ENCODE measurements around the gene PLA2G4D. TPM values are rescaled to one million over a fixed set of nuclear protein-coding genes. Genes with fewer than 3 reads are reported as not detected.

Gene PLA2G4D
- total RNA-seq, 1 donor from 2014 or later: not detected

DNA sequence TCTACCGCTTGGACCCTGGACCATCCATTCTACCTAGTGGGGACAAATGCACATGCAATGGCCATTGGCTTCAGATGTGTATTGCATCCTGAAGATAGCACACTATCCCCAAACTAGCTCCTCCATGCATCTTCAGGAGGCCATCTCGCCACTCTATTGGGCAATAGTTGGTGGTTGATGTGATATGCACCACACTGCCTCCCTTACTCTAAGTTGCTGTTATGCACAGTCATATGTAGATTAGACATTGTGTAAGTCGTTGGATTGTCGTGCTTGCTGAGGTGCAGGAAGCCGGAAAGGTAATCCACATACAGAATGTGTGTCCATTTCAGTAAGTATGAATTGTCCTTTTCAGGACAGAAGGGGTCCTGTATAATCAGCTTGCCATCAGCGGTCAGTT, 26.7 kb upstream of the PLA2G4D start:
- TF ChIP-seq, protein P1, sequence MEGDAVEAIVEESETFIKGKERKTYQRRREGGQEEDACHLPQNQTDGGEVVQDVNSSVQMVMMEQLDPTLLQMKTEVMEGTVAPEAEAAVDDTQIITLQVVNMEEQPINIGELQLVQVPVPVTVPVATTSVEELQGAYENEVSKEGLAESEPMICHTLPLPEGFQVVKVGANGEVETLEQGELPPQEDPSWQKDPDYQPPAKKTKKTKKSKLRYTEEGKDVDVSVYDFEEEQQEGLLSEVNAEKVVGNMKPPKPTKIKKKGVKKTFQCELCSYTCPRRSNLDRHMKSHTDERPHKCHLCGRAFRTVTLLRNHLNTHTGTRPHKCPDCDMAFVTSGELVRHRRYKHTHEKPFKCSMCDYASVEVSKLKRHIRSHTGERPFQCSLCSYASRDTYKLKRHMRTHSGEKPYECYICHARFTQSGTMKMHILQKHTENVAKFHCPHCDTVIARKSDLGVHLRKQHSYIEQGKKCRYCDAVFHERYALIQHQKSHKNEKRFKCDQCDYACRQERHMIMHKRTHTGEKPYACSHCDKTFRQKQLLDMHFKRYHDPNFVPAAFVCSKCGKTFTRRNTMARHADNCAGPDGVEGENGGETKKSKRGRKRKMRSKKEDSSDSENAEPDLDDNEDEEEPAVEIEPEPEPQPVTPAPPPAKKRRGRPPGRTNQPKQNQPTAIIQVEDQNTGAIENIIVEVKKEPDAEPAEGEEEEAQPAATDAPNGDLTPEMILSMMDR (IDR thresholded peaks at IDR 0.05; ENCODE audit: partially characterized antibody, unreplicated experiment): no peak
- peaks cover 8% of the 10 kb centered on the region for H3K4me1 Mint-ChIP-seq (ENCODE audit: low read depth, unreplicated experiment)
- no peak for DNase-seq
- no peak overlapping the region for H3K27ac Mint-ChIP-seq (ENCODE audit: unreplicated experiment)
- H3K4me3 Mint-ChIP-seq (ENCODE audit: unreplicated experiment): no peak overlapping the region
- peaks cover 3% of the 10 kb centered on the region for H3K9me3 Mint-ChIP-seq (ENCODE audit: unreplicated experiment)
- H3K27me3 Mint-ChIP-seq (ENCODE audit: unreplicated experiment): no peaks in the 10 kb centered on the region
- no peaks in the 10 kb centered on the region for H3K36me3 Mint-ChIP-seq (ENCODE audit: unreplicated experiment)

DNA sequence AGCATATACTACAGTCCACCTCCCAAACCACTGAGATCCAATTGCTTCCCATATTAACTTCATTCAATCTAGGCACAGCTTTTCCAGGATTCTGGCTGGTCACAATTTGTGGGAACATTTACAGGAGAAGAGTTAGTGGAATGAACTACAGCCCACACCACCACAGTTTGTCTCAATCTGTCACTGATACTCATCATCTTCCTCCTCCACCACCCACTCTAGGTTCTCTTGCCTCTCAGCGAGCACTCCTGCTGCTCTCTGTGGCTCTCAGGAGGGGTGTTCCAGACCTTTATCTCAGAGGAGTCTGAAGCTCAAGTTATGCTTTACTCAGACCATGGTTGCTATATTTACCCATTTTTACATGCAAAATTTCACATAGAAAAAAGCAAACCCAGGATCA, 25.9 kb upstream of the PLA2G4D start:
- no peak overlapping the region for H3K27ac Mint-ChIP-seq (ENCODE audit: unreplicated experiment)
- peaks cover 8% of the 10 kb centered on the region for H3K4me1 Mint-ChIP-seq (ENCODE audit: low read depth, unreplicated experiment)
- H3K9me3 Mint-ChIP-seq (ENCODE audit: unreplicated experiment): peaks cover 3% of the 10 kb centered on the region
- TF ChIP-seq, protein P1 (IDR thresholded peaks at IDR 0.05; ENCODE audit: partially characterized antibody, unreplicated experiment): no peak
- no peaks in the 10 kb centered on the region for H3K27me3 Mint-ChIP-seq (ENCODE audit: unreplicated experiment)
- H3K4me3 Mint-ChIP-seq (ENCODE audit: unreplicated experiment): no peak overlapping the region
- no peaks in the 10 kb centered on the region for H3K36me3 Mint-ChIP-seq (ENCODE audit: unreplicated experiment)
- DNase-seq: no peak

DNA sequence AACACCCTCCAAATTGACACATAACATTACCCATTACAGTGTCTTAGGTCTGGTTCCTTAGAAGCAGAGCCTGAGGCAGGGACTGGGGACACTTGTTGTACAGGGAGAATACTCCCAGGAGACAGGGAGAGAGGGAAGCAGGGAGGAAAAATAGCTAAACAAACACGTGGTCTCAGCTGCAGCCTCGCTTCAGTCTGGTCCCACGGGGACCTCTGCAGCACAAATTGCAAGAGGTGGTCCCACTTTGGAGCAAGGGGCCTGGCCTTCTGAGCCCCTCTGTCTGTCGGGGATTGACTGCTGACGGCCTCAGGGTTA, 25.0 kb upstream of the PLA2G4D start:
- H3K4me3 Mint-ChIP-seq (ENCODE audit: unreplicated experiment): no peak overlapping the region
- peaks cover 3% of the 10 kb centered on the region for H3K9me3 Mint-ChIP-seq (ENCODE audit: unreplicated experiment)
- TF ChIP-seq, protein P1 (IDR thresholded peaks at IDR 0.05; ENCODE audit: partially characterized antibody, unreplicated experiment): no peak
- H3K4me1 Mint-ChIP-seq (ENCODE audit: low read depth, unreplicated experiment): peaks cover 8% of the 10 kb centered on the region
- no peaks in the 10 kb centered on the region for H3K27me3 Mint-ChIP-seq (ENCODE audit: unreplicated experiment)
- no peaks in the 10 kb centered on the region for H3K36me3 Mint-ChIP-seq (ENCODE audit: unreplicated experiment)
- DNase-seq: no peak
- H3K27ac Mint-ChIP-seq (ENCODE audit: unreplicated experiment): no peak overlapping the region

DNA sequence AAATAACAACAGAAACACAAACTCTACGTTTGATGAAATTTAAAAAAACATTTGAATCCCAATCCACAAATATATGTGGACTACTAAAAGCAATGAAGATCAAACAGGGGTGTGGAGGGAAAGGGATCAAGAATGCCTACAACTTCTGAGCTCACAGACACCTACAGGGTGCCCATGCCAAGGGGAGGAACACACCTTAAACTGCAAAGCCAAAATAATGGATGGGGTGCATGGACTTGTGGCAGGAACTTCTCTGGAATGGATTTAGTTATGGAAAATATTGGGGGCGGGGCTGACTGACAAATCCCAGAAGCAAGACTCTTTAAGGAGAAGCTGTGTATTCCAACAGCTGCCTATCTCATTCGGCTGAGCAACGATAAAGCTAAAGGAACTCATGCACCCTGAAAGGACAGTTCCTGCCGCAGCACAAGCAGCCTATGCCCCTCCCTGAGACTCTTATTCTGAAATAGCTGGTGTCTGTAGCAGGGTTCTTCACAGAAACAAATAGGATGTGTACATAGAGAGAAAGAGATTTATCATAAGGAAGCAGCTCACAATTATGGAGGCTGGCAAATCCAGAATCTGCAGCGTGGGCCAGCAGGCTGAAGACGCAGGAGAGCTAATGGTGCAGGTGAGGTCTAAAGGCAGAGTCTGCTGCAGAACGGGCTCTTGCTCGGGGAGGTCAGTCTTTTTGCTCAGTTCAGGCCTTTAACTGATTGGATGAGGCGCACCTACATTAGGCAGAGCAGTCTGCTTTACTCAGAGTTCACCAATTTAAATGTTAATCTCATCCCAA, 24.5 kb upstream of the PLA2G4D start:
- TF ChIP-seq, protein P1 (IDR thresholded peaks at IDR 0.05; ENCODE audit: partially characterized antibody, unreplicated experiment): no peak
- H3K4me1 Mint-ChIP-seq (ENCODE audit: low read depth, unreplicated experiment): peaks cover 8% of the 10 kb centered on the region
- no peak overlapping the region for H3K4me3 Mint-ChIP-seq (ENCODE audit: unreplicated experiment)
- H3K36me3 Mint-ChIP-seq (ENCODE audit: unreplicated experiment): no peaks in the 10 kb centered on the region
- DNase-seq: no peak
- H3K27me3 Mint-ChIP-seq (ENCODE audit: unreplicated experiment): no peaks in the 10 kb centered on the region
- no peak overlapping the region for H3K27ac Mint-ChIP-seq (ENCODE audit: unreplicated experiment)
- H3K9me3 Mint-ChIP-seq (ENCODE audit: unreplicated experiment): peaks cover 3% of the 10 kb centered on the region

DNA sequence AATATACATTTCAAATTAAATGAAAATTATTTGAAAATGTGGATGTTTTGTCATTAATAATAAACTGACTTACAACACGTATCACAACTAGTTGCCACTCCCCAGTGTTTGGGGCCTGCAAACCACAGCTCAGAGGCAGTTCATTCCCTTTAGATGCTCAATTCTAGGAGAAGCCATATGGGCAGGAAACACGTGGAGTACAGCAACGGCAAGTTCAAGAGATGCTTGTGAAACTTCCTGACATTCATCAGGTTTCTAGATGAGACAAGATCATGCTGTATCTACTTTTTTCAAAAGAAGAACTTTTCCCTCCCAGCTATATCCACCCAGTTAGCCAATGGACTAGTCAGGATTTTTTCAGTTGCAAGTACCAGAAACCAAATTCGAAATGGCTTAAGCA, 17.6 kb upstream of the PLA2G4D start:
- no peak for DNase-seq
- Mint-ChIP-seq H3K27me3 (ENCODE audit: unreplicated experiment) (peaks cover 1% of the 10 kb centered on the region), H3K36me3 (ENCODE audit: unreplicated experiment) (no peaks in the 10 kb centered on the region), H3K4me1 (ENCODE audit: low read depth, unreplicated experiment) (no peaks in the 10 kb centered on the region), H3K9me3 (ENCODE audit: unreplicated experiment) (peaks cover 3% of the 10 kb centered on the region), H3K27ac (ENCODE audit: unreplicated experiment) (no peak overlapping the region), H3K4me3 (ENCODE audit: unreplicated experiment) (no peak overlapping the region)
- TF ChIP-seq, protein P1 (IDR thresholded peaks at IDR 0.05; ENCODE audit: partially characterized antibody, unreplicated experiment): no peak
